Measurements from ENCODE around the gene FHIT.

GRCh38 chr3:60475096-60475495 is 776.2 kb downstream of the FHIT start:
- no peak for TF ChIP-seq CTCF (IDR thresholded peaks at IDR 0.05; ENCODE audit: low read depth, low read length)
- no peak for TF ChIP-seq EZH2phosphoT487 (IDR thresholded peaks at IDR 0.05; ENCODE audit: low read depth)
